Measurements from ENCODE around the gene PEPD.

The PEPD gene

GRCh38 chr19:33404506-33405253 lies 116.9 kb downstream of the PEPD start:
- peak; percentile 28 to 34 for DNase-seq

- DNase-seq, result no peak
Observed at GRCh38 chr19:33403973-33404304, 117.7 kb downstream of the PEPD start.

- no peak for DNase-seq
Observed at GRCh38 chr19:33403221-33403972, 118.2 kb downstream of the PEPD start.

GRCh38 chr19:33402421-33403220 lies 119.0 kb downstream of the PEPD start:
- DNase-seq, result no peak

GRCh38 chr19:33401683-33402420 lies 119.7 kb downstream of the PEPD start:
- DNase-seq, result no peak

GRCh38 chr19:33400856-33401682 lies 120.5 kb downstream of the PEPD start:
- DNase-seq, result no peak

GRCh38 chr19:33399745-33400681 lies 121.6 kb downstream of the PEPD start:
- no peak for DNase-seq

GRCh38 chr19:33399081-33399744 lies 122.4 kb downstream of the PEPD start:
- no peak for DNase-seq

GRCh38 chr19:33398361-33399060 lies 123.1 kb downstream of the PEPD start:
- DNase-seq, result no peak

- DNase-seq, result no peak
Observed at GRCh38 chr19:33397536-33398360, 123.8 kb downstream of the PEPD start.

- DNase-seq, result no peak
Observed at GRCh38 chr19:33396701-33397535, 124.7 kb downstream of the PEPD start.

- DNase-seq, result no peak
Observed at GRCh38 chr19:33395561-33396550, 125.7 kb downstream of the PEPD start.

GRCh38 chr19:33394723-33395560 lies 126.6 kb downstream of the PEPD start:
- no peak for DNase-seq

- DNase-seq, result peak; percentile 57 to 63
Observed at GRCh38 chr19:33394006-33394722, 127.4 kb downstream of the PEPD start.
